Lung (tissue), 12 donors: ENCODE data around the gene ING5. TPM values are rescaled to one million over a fixed set of nuclear protein-coding genes. Genes with fewer than 3 reads are reported as not detected.

Source experiments
- ATAC-seq: fragments of 200-7000 bp; cut with Tn5 transposase; one replicate; pipeline ENCODE4 v1.9.1; 2020; ENCODE audit warnings: moderate number of reproducible peaks; ENCODE audit not compliant: insufficient read depth, low FRiP score
- DNase-seq, 3 donors: peaks; one replicate each; pipeline ENCODE4 v3.0.0-alpha.2; 2013 to 2017
- H3K27ac ChIP-seq, 2 donors: one replicate each; pipeline ENCODE4 v1.5.1; 2013; ENCODE audit warnings: mild to moderate bottlenecking in 2 of 2, moderate library complexity in 2 of 2, control low read depth in 1 of 2, inconsistent platforms in 1 of 2, low read depth in 1 of 2, low read length in 1 of 2
- H3K27me3 ChIP-seq, 3 donors: one replicate each; pipeline ENCODE4 v1.5.1; 2013; ENCODE audit warnings: low read length in 2 of 3; ENCODE audit not compliant: control insufficient read depth in 3 of 3, insufficient read depth in 3 of 3
- H3K36me3 ChIP-seq, 4 donors: one replicate each; pipeline ENCODE4 v1.5.1; 2013; ENCODE audit warnings: low read length in 4 of 4, mild to moderate bottlenecking in 1 of 4, moderate library complexity in 1 of 4; ENCODE audit not compliant: control insufficient read depth in 4 of 4, insufficient read depth in 4 of 4
- H3K4me1 ChIP-seq, 5 donors: one replicate each; pipeline ENCODE4 v1.5.1; 2013; ENCODE audit warnings: low read length in 5 of 5, mild to moderate bottlenecking in 2 of 5, moderate library complexity in 1 of 5; ENCODE audit not compliant: control insufficient read depth in 5 of 5, insufficient read depth in 5 of 5
- H3K4me3 ChIP-seq: one replicate; pipeline ENCODE4 v1.5.1; 2013; ENCODE audit warnings: mild to moderate bottlenecking, control low read depth, moderate library complexity
- H3K9ac ChIP-seq, 2 donors: one replicate each; pipeline ENCODE4 v1.5.1; 2013; ENCODE audit warnings: low read length in 2 of 2, control low read depth in 1 of 2; ENCODE audit not compliant: insufficient read depth in 1 of 2
- H3K9me3 ChIP-seq, 4 donors: one replicate each; pipeline ENCODE4 v1.5.1; 2013; ENCODE audit warnings: low read length in 3 of 4, mild to moderate bottlenecking in 1 of 4, moderate library complexity in 1 of 4; ENCODE audit not compliant: control insufficient read depth in 4 of 4, insufficient read depth in 3 of 4
- CTCF ChIP-seq: IDR thresholded peaks from 2 replicates; pipeline ENCODE4 v1.5.1; 2012; ENCODE audit warnings: mild to moderate bottlenecking; ENCODE audit errors: control extremely low read depth, extremely low read depth
- WGBS, 2 donors: extraction: QIAGEN DNeasy Blood & Tissue Kit; methylation state at CpG; one replicate each; pipeline ENCODE4 v1.1.7; 2013; 5-methylcytosine and 5-hydroxymethylcytosine counted together
- polyA plus RNA-seq, 2 donors: library from polyadenylated mRNA; stranded (reverse); fragments of 200-250 nt; gene quantifications; one replicate each; pipeline ENCODE4 v1.2.1, GENCODE V29; 2013
- total RNA-seq, 2 donors: library from RNA; depleted of rRNA in 1 of 2; stranded (reverse); fragments of >200 nt in 1 of 2; gene quantifications; one replicate each; pipeline ENCODE4 v1.2.1, GENCODE V29; 2014 to 2021
- donor health status: control.
- donor health status: control.
- donor health status: Bipolar disorder and iron deficiency.
- donor health status: healthy.
- donor health status: DM: yes; HTN: yes; CAD: no.

ING5 gene
- total and polyA plus RNA-seq, 4 donors = 19.2 to 46.8 (median 31.1) TPM

DNA sequence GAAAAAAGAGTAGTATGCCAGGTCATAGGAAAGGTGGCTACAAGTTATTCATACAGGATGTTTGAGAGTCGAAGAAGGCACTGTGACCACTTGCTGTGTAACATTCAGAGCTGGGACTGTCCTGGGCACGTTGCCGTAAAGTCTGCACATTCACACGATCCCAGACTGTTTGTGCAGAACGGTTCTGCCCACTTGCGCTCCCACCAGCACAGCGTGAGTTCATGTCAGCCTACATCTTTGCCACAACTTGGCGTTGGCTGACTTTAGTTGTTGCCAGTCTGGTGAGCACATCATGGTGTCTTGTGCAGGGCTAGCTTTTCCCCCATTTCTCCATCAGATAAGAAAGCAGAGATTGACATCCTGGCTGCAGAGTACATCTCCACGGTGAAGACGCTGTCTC, 7.0 kb downstream of the ING5 start:
- Histone ChIP-seq H3K27me3 (no peaks in the 10 kb centered on the region), H3K4me3 (no peak overlapping the region), H3K36me3 (peaks cover 20 to 53% (median 45%) of the 10 kb centered on the region in 4 donors), H3K9ac (no peak overlapping the region), H3K4me1 (no peaks in the 10 kb centered on the region), H3K9me3 (peaks cover 0 to 4% (median under 1%) of the 10 kb centered on the region in 4 donors), H3K27ac (no peak overlapping the region)
- ATAC-seq = no peak
- 89 to 95% methylated on average over 10 of the region's 10 CpGs for WGBS, 2 donors
- TF ChIP-seq CTCF = no peak
- DNase-seq = no peak

- H3K27me3 ChIP-seq = no peaks in the 10 kb centered on the region
- H3K4me1 ChIP-seq = no peaks in the 10 kb centered on the region
- 96 to 97% methylated on average over 16 of the region's 16 CpGs for WGBS, 2 donors
- no peak overlapping the region for H3K9ac ChIP-seq
- H3K4me3 ChIP-seq = no peak overlapping the region
- peaks cover 4 to 58% (median 47%) of the 10 kb centered on the region in 4 donors for H3K36me3 ChIP-seq
- ATAC-seq (no peak), DNase-seq (no peak)
- H3K9me3 ChIP-seq = peaks cover 0 to 7% (median 3%) of the 10 kb centered on the region in 4 donors
- H3K27ac ChIP-seq = no peak overlapping the region
- no peak for TF ChIP-seq CTCF
Measured at GRCh38 chr2:241719093-241719492, 17.3 kb downstream of the ING5 start.

DNA sequence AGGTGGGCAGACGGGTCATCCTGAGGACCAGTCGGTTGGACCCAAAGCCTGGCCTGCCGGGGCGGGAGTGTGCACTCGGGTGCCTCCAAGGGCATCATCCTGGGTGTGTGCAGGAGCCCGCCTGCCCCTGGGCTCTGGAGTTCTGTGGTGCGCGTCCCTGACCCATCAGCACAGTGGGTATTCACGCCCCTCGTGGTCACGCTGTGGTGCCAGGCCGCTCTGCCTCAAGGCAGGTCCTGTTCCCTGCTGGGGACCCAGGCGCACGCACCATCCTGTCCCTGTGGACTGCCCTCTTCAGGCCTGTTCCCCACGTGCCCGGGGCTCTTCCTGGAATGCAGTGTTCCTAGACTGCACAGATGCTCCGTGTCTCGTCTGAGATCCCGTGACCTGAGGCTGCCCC, 18.3 kb downstream of the ING5 start:
- no peak for DNase-seq
- H3K4me3 ChIP-seq = no peak overlapping the region
- WGBS, 2 donors = 97 to 98% methylated on average over 19 of the region's 19 CpGs
- no peak overlapping the region for H3K9ac ChIP-seq
- no peaks in the 10 kb centered on the region for H3K4me1 ChIP-seq
- no peak for TF ChIP-seq CTCF
- peaks cover 0 to 55% (median 48%) of the 10 kb centered on the region in 4 donors for H3K36me3 ChIP-seq
- H3K27ac ChIP-seq = no peak overlapping the region
- ATAC-seq = no peak
- H3K27me3 ChIP-seq = no peaks in the 10 kb centered on the region
- H3K9me3 ChIP-seq = peaks cover 0 to 7% (median 3%) of the 10 kb centered on the region in 4 donors

GRCh38 chr2:241720560-241720959, 18.7 kb downstream of the ING5 start:
- H3K4me1 ChIP-seq = no peaks in the 10 kb centered on the region
- H3K4me3 ChIP-seq = no peak overlapping the region
- H3K9ac ChIP-seq = no peak overlapping the region
- no peak for TF ChIP-seq CTCF
- peaks cover 0 to 7% (median 3%) of the 10 kb centered on the region in 4 donors for H3K9me3 ChIP-seq
- H3K27ac ChIP-seq = no peak overlapping the region
- 93 to 96% methylated on average over 15 of the region's 15 CpGs for WGBS, 2 donors
- DNase-seq = no peak
- ATAC-seq = no peak
- peaks cover 3 to 57% (median 50%) of the 10 kb centered on the region in 4 donors for H3K36me3 ChIP-seq
- H3K27me3 ChIP-seq = no peaks in the 10 kb centered on the region
